Loucy (cell line): ENCODE measurements around the gene ZNHIT1.

Experiments
- H2AFZ ChIP-seq: fragments of 200-600 bp; sonication (generic); 2 replicates; pipeline ENCODE4 v1.6.0; 2016; ENCODE audit warnings: antibody characterized with exemption, mild to moderate bottlenecking, low read length, moderate library complexity
- H3F3A ChIP-seq: fragments of 200-600 bp; 2 replicates; pipeline ENCODE4 v1.6.0; 2016; ENCODE audit warnings: antibody characterized with exemption, low read depth, mild to moderate bottlenecking
- H3K27me3 ChIP-seq: fragments of 200-600 bp; sonication (generic); 2 replicates; pipeline ENCODE4 v1.6.1; 2014; ENCODE audit warnings: low read length, mild to moderate bottlenecking; ENCODE audit not compliant: insufficient read depth, poor library complexity, severe bottlenecking
- H3K36me3 ChIP-seq: fragments of 200-600 bp; sonication (generic); 2 replicates; pipeline ENCODE4 v1.6.1; 2016; ENCODE audit warnings: low read length; ENCODE audit not compliant: insufficient read depth
- H3K4me1 ChIP-seq: fragments of 200-600 bp; sonication (generic); 2 replicates; pipeline ENCODE4 v1.5.1; 2014; ENCODE audit warnings: low read length, mild to moderate bottlenecking; ENCODE audit not compliant: insufficient read depth, poor library complexity, severe bottlenecking
- H3K4me2 ChIP-seq: fragments of 200-600 bp; sonication (generic); 2 replicates; pipeline ENCODE4 v1.6.0; 2014; ENCODE audit warnings: antibody characterized with exemption, low read length, low read depth, mild to moderate bottlenecking; ENCODE audit not compliant: poor library complexity, severe bottlenecking
- H3K4me3 ChIP-seq: fragments of 200-600 bp; sonication (generic); 2 replicates; pipeline ENCODE4 v1.5.1; 2014; ENCODE audit warnings: low read length, mild to moderate bottlenecking, mixed read lengths; ENCODE audit not compliant: poor library complexity, severe bottlenecking
- H3K79me2 ChIP-seq: fragments of 200-600 bp; sonication (generic); 2 replicates; pipeline ENCODE4 v1.6.1; 2014; ENCODE audit warnings: low read length; ENCODE audit not compliant: insufficient read depth
- H3K9ac ChIP-seq: fragments of 200-600 bp; sonication (generic); 2 replicates; pipeline ENCODE4 v1.6.0; 2014; ENCODE audit warnings: mild to moderate bottlenecking, low read depth, low read length, moderate library complexity; ENCODE audit not compliant: poor library complexity, severe bottlenecking
- H3K9me2 ChIP-seq: fragments of 200-600 bp; sonication (generic); replicated peaks from 2 replicates; pipeline ENCODE4 v1.6.1; 2016; ENCODE audit warnings: low read depth, low read length, mixed read lengths
- H3K9me3 ChIP-seq: fragments of 200-600 bp; sonication (generic); 2 replicates; pipeline ENCODE4 v1.6.1; 2014; ENCODE audit warnings: mild to moderate bottlenecking, antibody characterized with exemption, low read length, low read depth; ENCODE audit not compliant: insufficient read depth
- H4K20me1 ChIP-seq: fragments of 200-600 bp; sonication (generic); 2 replicates; pipeline ENCODE4 v1.6.0; 2014; ENCODE audit warnings: antibody characterized with exemption, low read length, mild to moderate bottlenecking; ENCODE audit not compliant: insufficient read depth, poor library complexity, severe bottlenecking
- CTCF ChIP-seq: fragments of 200-600 bp; sonication (generic); conservative IDR thresholded peaks from 2 replicates; pipeline ENCODE4 v1.5.1; 2014; ENCODE audit warnings: mild to moderate bottlenecking, antibody characterized with exemption, low read length
- EZH2phosphoT487 ChIP-seq: fragments of 200-600 bp; IDR thresholded peaks from 2 replicates; pipeline ENCODE4 v1.6.1; 2018; ENCODE audit warnings: antibody characterized with exemption, mild to moderate bottlenecking, moderate library complexity, borderline replicate concordance

ZNHIT1 gene

GRCh38 chr7:101237206-101238067, 19.5 kb downstream of the ZNHIT1 start, which contains the start of gene CLDN15:
Gene CLDN15, minus strand, starts transcription at chr7:101237802. Its CDS starts 221 bp downstream, at chr7:101237581.
- Histone ChIP-seq H2AFZ (no peak within 1 kb of the TSS), H4K20me1 (no peaks in the 10 kb centered on the region), H3K4me1 (no peaks in the 10 kb centered on the region), H3K4me3 (no peak within 1 kb of the TSS), H3K79me2 (peaks cover 7% of the 10 kb centered on the region; the same call in 1 of the 2 replicates), H3K36me3 (no peaks in the 10 kb centered on the region), H3K9me2 (no peaks in the 10 kb centered on the region), H3K9me3 (no peaks in the 10 kb centered on the region), H3K4me2 (no peak within 1 kb of the TSS), H3K27me3 (no peaks in the 10 kb centered on the region), H3F3A (no peaks in the 10 kb centered on the region), H3K9ac (no peak within 1 kb of the TSS)
- TF ChIP-seq CTCF, result no peak
- TF ChIP-seq EZH2phosphoT487, result no peak

GRCh38 chr7:101238226-101239182, 20.5 kb downstream of the ZNHIT1 start:
- TF ChIP-seq CTCF (no peak), EZH2phosphoT487 (no peak)
- no peaks in the 10 kb centered on the region for H3K27me3 ChIP-seq
- no peaks in the 10 kb centered on the region for H3K9me2 ChIP-seq
- H3K4me3 ChIP-seq, result no peak overlapping the region
- H3K4me2 ChIP-seq, result no peak overlapping the region
- H2AFZ ChIP-seq, result no peak overlapping the region
- H3K9ac ChIP-seq, result no peak overlapping the region
- no peaks in the 10 kb centered on the region for H3K9me3 ChIP-seq
- H4K20me1 ChIP-seq, result peaks cover under 1% of the 10 kb centered on the region
- no peaks in the 10 kb centered on the region for H3F3A ChIP-seq
- no peaks in the 10 kb centered on the region for H3K36me3 ChIP-seq
- peaks cover 15% of the 10 kb centered on the region for H3K79me2 ChIP-seq
- peaks cover under 1% of the 10 kb centered on the region for H3K4me1 ChIP-seq

- TF ChIP-seq CTCF (no peak), EZH2phosphoT487 (no peak)
- H3K9me2 ChIP-seq, result no peaks in the 10 kb centered on the region
- no peak overlapping the region for H3K4me2 ChIP-seq
- no peaks in the 10 kb centered on the region for H3K36me3 ChIP-seq
- H3K4me3 ChIP-seq, result no peak overlapping the region
- H3K79me2 ChIP-seq, result peaks cover 24% of the 10 kb centered on the region
- peaks cover 8% of the 10 kb centered on the region for H4K20me1 ChIP-seq
- no peaks in the 10 kb centered on the region for H3K27me3 ChIP-seq
- no peaks in the 10 kb centered on the region for H3K9me3 ChIP-seq
- H3F3A ChIP-seq, result no peaks in the 10 kb centered on the region
- peaks cover 7% of the 10 kb centered on the region for H3K4me1 ChIP-seq
- no peak overlapping the region for H2AFZ ChIP-seq
- no peak overlapping the region for H3K9ac ChIP-seq
These were observed 21.4 kb downstream of the ZNHIT1 start for GRCh38 chr7:101239191-101239950.
